NCI-H526 treated with DMSO at 0.1 percent for 48 hours (cell line): Measurements from ENCODE around the gene MARCHF10.
"Not testable (repeated sequence)": the region's sequence is repeated elsewhere in the genome, so short reads cannot be mapped to it uniquely, and the experiment has no call there.

Experiments used
- DNase-seq: peaks from one replicate; lab custom pipeline; 2025; lab: John Stamatoyannopoulos, UW

The MARCHF10 gene, protein sequence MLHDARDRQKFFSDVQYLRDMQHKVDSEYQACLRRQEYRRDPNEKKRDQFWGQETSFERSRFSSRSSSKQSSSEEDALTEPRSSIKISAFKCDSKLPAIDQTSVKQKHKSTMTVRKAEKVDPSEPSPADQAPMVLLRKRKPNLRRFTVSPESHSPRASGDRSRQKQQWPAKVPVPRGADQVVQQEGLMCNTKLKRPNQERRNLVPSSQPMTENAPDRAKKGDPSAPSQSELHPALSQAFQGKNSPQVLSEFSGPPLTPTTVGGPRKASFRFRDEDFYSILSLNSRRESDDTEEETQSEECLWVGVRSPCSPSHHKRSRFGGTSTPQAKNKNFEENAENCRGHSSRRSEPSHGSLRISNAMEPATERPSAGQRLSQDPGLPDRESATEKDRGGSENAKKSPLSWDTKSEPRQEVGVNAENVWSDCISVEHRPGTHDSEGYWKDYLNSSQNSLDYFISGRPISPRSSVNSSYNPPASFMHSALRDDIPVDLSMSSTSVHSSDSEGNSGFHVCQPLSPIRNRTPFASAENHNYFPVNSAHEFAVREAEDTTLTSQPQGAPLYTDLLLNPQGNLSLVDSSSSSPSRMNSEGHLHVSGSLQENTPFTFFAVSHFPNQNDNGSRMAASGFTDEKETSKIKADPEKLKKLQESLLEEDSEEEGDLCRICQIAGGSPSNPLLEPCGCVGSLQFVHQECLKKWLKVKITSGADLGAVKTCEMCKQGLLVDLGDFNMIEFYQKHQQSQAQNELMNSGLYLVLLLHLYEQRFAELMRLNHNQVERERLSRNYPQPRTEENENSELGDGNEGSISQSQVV

DNA sequence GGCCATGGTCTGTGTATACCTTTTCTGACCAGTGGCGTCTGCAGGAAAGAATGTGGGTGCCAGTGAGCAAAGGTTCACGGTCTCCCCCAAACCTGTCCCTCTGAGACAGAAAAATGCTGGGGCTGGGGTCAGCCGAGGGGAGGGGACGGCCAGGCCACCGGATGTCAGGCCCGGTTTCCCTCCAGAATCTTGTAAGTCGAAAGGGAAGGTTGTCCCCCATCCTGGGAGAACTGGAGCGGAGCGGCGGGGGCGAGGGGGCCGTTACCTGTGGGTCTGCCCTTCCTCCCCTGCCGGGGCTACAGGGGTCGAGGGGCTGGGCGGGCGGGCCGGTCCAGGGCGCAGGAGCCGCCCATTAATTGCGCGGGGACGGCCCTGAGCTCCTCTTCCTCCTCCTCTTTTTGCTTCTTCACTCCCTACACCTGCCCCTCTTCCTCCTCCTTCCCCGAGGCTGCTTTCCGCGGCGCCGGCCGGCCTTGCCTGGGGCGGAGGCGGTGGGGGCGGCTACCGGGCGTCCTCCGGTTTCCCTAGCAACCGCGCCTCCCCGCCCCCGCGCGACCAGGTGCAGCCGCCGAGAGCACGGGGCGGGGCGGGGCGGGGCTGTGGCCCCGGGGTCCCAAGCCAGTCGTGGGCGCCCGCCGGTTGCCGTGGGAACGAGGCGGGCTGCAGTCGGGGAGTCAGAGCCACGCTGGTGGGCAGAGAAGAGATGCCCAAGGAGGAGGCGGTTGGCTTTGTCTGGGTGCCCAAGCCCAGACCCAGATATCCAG is at the start of gene MARCHF10:
Gene MARCHF10 (minus strand): TSS at position 503 of the 764 bp plus-strand sequence. CDS start 6,579 bp downstream, outside the sequence.
- DNase-seq: peak; percentile 45

DNA sequence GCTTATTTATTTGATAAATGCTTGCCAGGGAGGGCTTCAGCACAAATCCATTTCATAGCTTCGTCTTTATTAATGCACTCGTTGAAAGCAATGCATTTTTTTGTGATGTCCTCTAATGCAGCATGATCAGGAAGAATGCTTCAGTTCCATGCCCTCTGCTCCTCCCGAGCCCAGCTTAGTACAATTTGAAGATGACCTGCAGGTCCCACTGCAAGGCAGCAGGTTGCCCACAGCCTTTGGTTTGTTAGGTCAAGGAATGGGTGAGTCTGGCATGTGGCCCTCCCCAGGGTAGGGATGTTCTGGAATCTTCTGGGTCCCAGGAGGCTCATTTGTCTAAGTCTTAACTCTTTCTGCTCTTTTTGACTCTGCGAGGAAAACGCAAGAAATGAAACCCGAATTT is 49.4 kb upstream of the MARCHF10 start:
- DNase-seq: no peak

DNA sequence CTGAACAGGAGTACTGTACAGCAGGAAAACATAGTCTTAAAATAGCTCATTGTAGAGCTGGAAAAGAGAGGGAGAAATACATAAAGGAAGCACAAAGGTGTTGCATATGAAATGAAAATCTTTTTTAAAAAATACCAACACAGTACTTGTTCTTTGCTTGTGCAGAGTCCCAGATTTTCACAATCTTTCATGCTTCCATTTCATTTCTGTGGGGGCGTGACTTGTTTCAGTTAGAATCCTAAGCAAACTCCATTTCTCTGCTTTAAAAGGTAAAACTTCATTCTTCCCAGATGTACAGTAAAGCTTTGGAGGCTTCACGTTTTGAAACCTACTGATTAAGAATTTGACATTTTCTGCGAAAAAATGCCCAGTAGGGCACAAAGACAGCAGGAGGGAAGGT is 48.5 kb upstream of the MARCHF10 start:
- DNase-seq: no peak

GRCh38 chr17:62855156-62855555 is 47.0 kb upstream of the MARCHF10 start:
- no peak for DNase-seq

GRCh38 chr17:62854098-62854680 is 46.1 kb upstream of the MARCHF10 start:
- DNase-seq: no peak

DNA sequence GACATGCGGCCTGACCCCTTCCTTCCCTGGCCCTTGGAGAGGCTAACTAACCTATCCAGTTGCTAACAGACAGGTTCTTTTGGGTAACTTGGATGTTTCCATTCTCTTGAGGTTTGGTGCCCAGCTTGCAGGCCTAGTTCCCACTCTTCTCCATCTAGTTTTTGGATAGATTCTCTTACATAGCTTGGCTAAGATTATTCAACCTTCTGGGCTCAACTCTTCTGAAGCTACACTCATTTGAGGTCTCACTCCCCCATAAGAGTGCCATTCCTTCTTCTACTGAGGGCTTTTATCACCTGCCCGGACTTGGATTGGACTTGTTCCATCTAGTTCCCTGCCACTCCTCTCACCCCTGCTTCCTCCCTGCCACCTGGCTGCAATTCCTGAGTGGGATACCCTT is 44.1 kb upstream of the MARCHF10 start:
- no peak for DNase-seq

DNA sequence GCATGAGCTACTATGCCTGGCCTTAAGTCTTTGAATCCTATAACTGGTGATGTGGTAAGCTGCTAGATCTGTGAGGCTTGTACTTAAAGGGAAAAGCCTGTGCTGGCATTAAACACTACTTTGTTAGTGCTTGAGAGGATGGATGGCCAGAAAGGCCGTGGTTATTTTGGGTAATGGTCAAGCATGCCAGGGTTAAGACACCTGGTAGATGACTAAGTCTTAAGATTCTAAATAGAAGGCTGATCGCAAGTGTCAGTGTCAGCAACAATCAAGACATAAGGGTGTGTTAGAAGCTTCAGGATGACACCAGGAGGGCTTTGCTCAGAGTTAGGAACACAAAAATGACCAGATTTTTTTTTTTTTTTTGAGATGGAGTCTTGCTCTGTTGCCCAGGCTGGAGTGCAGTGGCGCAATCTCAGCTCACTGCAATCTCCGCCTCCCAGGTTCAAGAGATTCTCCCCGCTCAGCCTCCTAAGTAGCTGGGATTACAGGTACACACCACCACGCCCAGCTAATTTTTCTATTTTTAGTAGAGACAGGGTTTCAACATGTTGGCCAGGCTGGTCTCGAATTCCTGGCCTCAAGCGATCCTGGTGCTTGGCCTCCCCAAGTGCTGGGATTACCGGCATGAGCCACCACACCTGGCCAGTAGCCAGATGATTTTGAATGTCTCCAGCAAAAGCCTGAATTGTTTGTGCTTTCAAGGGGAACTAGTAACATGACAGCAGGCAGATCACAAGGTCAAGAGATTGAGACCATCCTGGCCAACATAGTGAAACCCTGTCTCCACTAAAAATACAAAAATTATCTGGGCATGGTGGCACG is 41.7 kb upstream of the MARCHF10 start:
- DNase-seq: not testable (repeated sequence)

- no peak for DNase-seq
Measured at GRCh38 chr17:62848334-62848733, 40.2 kb upstream of the MARCHF10 start.

DNA sequence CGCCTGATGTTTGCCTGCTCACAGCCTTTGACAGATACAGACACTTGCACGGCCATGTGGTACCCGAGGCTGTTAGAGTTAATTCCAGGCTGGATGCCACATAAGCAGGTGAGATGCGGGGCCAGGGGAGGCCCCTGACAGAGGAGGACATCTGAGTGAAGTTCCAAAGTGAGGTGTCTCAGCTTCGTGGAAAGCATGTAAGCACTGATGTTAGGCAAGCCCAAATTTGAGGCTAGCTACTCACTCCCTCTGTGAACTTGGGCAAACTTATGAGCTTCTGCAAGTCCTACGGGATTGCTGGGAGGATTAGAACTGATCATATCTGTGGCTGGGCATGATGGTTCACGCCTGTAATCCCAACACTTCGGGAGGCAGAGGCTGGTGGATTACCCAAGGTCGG is 39.3 kb upstream of the MARCHF10 start:
- no peak for DNase-seq

- no peak for DNase-seq
Measured at GRCh38 chr17:62840871-62841270, 32.8 kb upstream of the MARCHF10 start.

DNA sequence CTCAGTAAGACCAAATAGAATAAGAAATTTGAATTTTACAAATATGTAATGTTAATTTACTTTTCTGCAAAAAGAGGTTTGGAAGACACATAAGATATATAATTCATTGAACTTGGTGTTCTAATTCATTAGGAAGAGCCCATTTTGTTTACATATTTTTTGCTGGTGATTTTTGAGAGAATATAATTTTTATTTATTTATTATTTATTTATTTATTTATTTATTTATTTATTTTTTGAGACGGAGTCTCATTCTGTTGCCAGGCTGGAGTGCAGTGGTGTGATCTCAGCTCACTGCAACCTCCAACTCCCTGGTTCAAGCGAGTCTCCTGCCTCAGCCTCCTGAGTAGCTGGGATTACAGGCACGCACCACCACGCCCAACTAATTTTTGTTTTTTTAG is 25.7 kb upstream of the MARCHF10 start:
- DNase-seq: not testable (repeated sequence)

DNA sequence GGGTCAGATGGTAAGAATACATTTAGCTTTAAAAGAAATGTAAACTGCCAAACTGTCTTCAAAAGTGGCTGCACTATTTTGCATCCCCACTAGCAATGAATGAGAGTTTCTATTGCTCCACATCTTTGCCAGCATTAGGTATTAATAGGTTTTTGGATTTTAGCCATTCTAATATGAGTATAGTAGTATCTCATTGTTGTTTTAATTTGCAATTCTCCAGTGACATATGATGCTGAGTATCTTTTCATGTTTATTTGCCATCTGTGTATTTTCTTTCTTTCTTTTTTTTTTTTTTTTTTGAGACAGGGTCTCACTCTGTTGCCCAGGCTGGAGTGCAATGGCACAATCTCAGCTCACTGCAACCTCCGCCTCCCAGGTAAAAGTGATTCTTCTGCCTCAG is 24.3 kb upstream of the MARCHF10 start:
- DNase-seq: no peak

DNA sequence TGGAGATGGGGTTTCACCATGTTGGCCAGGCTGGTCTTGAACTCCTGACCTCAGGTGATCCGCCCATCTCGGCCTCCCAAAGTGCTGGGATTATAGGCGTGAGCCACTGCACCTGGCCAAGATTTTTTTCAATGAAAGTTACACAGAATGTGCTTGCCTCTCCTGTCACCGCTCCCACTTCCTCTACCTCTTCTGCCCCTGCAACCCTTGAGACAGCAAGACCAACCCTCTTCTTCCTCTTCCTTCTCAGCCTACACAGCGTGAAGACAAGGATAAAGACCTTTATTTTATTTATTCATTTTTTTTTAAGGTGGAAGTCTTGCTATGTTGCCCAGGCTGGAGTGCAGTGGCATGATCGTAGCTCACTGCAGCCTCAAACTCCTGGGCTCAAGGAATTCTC is 23.0 kb upstream of the MARCHF10 start:
- not testable (repeated sequence) for DNase-seq

- DNase-seq: no peak
Measured at GRCh38 chr17:62827746-62828485, 19.8 kb upstream of the MARCHF10 start.

- DNase-seq: no peak
Measured at GRCh38 chr17:62826956-62827355, 18.8 kb upstream of the MARCHF10 start.

DNA sequence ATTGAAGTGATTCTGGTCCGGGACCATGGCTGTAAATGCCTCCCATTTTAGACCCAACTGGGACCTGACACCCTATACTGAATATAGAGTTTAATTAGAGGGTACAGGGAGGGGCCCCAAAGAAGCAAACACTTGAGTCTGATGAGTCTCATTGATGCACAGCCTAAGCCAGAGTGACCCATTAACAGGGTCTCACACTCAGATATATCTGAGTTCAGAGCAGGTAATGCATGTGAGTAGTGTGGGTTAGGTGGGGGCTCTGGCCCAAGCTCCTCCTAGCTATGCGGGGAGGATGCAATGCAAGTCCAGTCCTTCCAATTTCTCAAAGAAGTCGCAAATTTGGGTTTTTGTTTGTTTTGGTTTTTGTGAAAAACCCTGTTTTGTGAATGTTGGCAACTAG is 17.1 kb upstream of the MARCHF10 start:
- DNase-seq: no peak

- no peak for DNase-seq
Measured at GRCh38 chr17:62824290-62825131, 16.4 kb upstream of the MARCHF10 start.

- DNase-seq: no peak
Measured at GRCh38 chr17:62823111-62823893, 15.2 kb upstream of the MARCHF10 start.
